HL-60 (cell line): Measurements from ENCODE around the gene PDE6D.

Experiments
- DNase-seq, 2 experiments: peaks; one replicate each; pipeline ENCODE4 v3.0.0-alpha.2; 2010 to 2020; ENCODE audit warnings: low read depth in 1 of 2, low spot score in 1 of 2
- H3K27ac ChIP-seq: fragments of 250-450 bp; sonication (Bioruptor Pico); replicated peaks from 2 replicates; pipeline ENCODE4 v1.5.1; 2020; ENCODE audit warnings: mild to moderate bottlenecking, moderate library complexity
- H3K27me3 ChIP-seq: fragments of 250-450 bp; sonication (Bioruptor Pico); 2 replicates; pipeline ENCODE4 v1.5.1; 2021; ENCODE audit warnings: mild to moderate bottlenecking, moderate library complexity; ENCODE audit not compliant: insufficient read depth, poor library complexity, severe bottlenecking
- H3K4me3 ChIP-seq: replicated peaks from 2 replicates; pipeline ENCODE4 v1.5.1; 2011; ENCODE audit warnings: mild to moderate bottlenecking, control low read depth, low read length; ENCODE audit not compliant: insufficient read depth
- GABPA ChIP-seq: IDR thresholded peaks from 2 replicates; pipeline ENCODE4 v1.6.1; 2012; ENCODE audit warnings: low read depth
- POLR2AphosphoS5 ChIP-seq: IDR thresholded peaks from 2 replicates; pipeline ENCODE4 v1.6.1; 2012; ENCODE audit warnings: low read depth
- REST ChIP-seq: IDR thresholded peaks from 2 replicates; pipeline ENCODE4 v1.6.1; 2012; ENCODE audit warnings: low read depth; ENCODE audit not compliant: insufficient replicate concordance
- SPI1 ChIP-seq: IDR thresholded peaks from 2 replicates; pipeline ENCODE4 v1.6.1; 2012; ENCODE audit warnings: low read depth, mild to moderate bottlenecking, borderline replicate concordance
- TF ChIP-seq, protein P1 (sequence below): IDR thresholded peaks from one replicate; pipeline ENCODE4 v1.5.1; 2011; ENCODE audit warnings: low read length, control low read depth, inconsistent platforms; ENCODE audit not compliant: insufficient read depth

Gene PDE6D

GRCh38 chr2:231715499-231715837 lies 65.6 kb downstream of the PDE6D start:
- no peaks in the 10 kb centered on the region for H3K27me3 ChIP-seq
- DNase-seq, result no peak
- TF ChIP-seq POLR2AphosphoS5 (no peak), REST (no peak), GABPA (no peak), SPI1 (no peak)
- TF ChIP-seq, protein P1, sequence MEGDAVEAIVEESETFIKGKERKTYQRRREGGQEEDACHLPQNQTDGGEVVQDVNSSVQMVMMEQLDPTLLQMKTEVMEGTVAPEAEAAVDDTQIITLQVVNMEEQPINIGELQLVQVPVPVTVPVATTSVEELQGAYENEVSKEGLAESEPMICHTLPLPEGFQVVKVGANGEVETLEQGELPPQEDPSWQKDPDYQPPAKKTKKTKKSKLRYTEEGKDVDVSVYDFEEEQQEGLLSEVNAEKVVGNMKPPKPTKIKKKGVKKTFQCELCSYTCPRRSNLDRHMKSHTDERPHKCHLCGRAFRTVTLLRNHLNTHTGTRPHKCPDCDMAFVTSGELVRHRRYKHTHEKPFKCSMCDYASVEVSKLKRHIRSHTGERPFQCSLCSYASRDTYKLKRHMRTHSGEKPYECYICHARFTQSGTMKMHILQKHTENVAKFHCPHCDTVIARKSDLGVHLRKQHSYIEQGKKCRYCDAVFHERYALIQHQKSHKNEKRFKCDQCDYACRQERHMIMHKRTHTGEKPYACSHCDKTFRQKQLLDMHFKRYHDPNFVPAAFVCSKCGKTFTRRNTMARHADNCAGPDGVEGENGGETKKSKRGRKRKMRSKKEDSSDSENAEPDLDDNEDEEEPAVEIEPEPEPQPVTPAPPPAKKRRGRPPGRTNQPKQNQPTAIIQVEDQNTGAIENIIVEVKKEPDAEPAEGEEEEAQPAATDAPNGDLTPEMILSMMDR, result no peak
- no peak overlapping the region for H3K27ac ChIP-seq
- no peak overlapping the region for H3K4me3 ChIP-seq

DNA sequence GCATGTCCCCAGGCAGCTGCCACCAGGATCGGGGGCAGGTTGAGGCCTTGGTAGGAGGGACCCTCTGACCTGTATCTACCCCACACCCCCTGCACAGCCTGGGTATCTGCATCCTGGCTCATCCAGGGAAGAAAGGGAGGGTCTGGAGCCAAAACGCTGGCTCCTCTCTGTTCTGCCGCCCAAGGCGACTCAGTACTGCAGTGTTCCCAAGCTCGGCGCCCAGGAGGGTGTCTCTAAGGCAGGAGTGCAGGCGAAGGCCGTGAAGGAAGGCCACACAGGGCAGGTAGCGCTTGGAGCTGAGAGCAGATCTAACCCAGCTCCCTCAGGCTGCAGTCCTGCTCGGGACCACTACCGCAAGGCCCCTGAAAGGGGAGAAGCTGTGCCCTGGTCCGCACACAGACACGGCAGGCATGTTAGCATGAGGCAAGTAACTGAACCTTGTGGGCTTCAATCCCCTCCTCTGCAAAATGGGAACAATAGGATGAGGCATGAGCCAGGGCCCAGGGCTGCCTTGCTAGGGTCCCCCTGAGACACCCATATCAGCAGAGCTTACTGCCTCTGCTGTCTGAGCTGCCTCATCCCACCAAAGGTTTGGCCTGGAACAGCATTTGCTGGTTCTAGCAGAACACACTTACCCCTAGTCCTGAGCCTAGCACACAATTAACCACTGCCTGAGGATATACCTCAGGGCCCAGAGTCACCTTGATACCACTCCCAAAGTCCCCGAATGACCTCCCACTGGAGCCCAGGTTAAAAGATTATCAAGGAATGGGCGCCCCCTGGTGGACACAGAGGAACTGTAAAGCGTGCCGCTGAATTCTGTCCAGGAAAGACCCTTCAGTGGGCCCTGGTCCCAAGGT lies 66.2 kb downstream of the PDE6D start:
- TF ChIP-seq REST (no peak), SPI1 (peak; percentile 8; the same call in 1 of the 2 replicates), POLR2AphosphoS5 (peak; percentile 18), GABPA (no peak)
- TF ChIP-seq, protein P1, result peak; percentile 64

GRCh38 chr2:231713730-231714638 lies 67.1 kb downstream of the PDE6D start:
- H3K4me3 ChIP-seq, result no peak overlapping the region

More for the DNA sequence above, 66.2 kb downstream of the PDE6D start:
- H3K4me3 ChIP-seq, result no peak overlapping the region
- peak overlapping the region; percentile 39 for H3K27ac ChIP-seq
- DNase-seq, result peak in 1 of 2 experiments; percentile 81
- H3K27me3 ChIP-seq, result no peaks in the 10 kb centered on the region

More at GRCh38 chr2:231713730-231714638, 67.1 kb downstream of the PDE6D start:
- TF ChIP-seq, protein P1, result peak; percentile 89
- TF ChIP-seq REST (peak; percentile 16), SPI1 (no peak), GABPA (peak; percentile 56; the same call in 1 of the 2 replicates), POLR2AphosphoS5 (peak; percentile 99)
- H3K27me3 ChIP-seq, result no peaks in the 10 kb centered on the region
- H3K27ac ChIP-seq, result peak overlapping the region; percentile 39
- peak; percentile 75 to 96 for DNase-seq
